Keratinocyte (primary cell): ENCODE data around the gene WLS. TPM values are rescaled to one million over a fixed set of nuclear protein-coding genes. Genes with fewer than 3 reads are reported as not detected.

Experiments
- DNase-seq: peaks from one replicate; pipeline ENCODE4 v3.0.0-alpha.2; 2011; ENCODE audit warnings: low read depth, missing footprints, low spot score
- FAIRE-seq: peaks from 2 replicates; lab custom pipeline; 2011; peaks lifted over from hg19 to GRCh38; lab: Jason Lieb, UNC
- H2AFZ ChIP-seq: 2 replicates; pipeline ENCODE4 v1.6.0; 2012; ENCODE audit warnings: low read length, control low read depth, inconsistent platforms; ENCODE audit not compliant: control insufficient read depth
- H3K27ac ChIP-seq: 2 replicates; pipeline ENCODE4 v1.5.1; 2011; ENCODE audit warnings: low read length; ENCODE audit not compliant: control insufficient read depth, insufficient read depth
- H3K27me3 ChIP-seq: 3 replicates; pipeline ENCODE4 v1.6.0; 2011; ENCODE audit warnings: low read length; ENCODE audit not compliant: control insufficient read depth, insufficient read depth; ENCODE audit errors: extremely low read depth
- H3K36me3 ChIP-seq, 2 experiments: 2 replicates in 1 of 2; 3 replicates in 1 of 2; pipeline ENCODE4 v1.5.1; 2011; ENCODE audit warnings: low read length in 2 of 2, mild to moderate bottlenecking in 1 of 2; ENCODE audit not compliant: control insufficient read depth in 2 of 2, insufficient read depth in 2 of 2; ENCODE audit errors: extremely low read depth in 1 of 2
- H3K4me1 ChIP-seq: 3 replicates; pipeline ENCODE4 v1.5.1; 2011; ENCODE audit warnings: low read length; ENCODE audit not compliant: control insufficient read depth, insufficient read depth; ENCODE audit errors: extremely low read depth
- H3K4me2 ChIP-seq: 3 replicates; pipeline ENCODE4 v1.6.0; 2011; ENCODE audit warnings: low read depth, low read length; ENCODE audit not compliant: control insufficient read depth, insufficient read depth; ENCODE audit errors: extremely low read depth
- H3K4me3 ChIP-seq, 3 experiments: fragments of 200-600 bp in 1 of 3; sonication (generic) in 1 of 3; 2 replicates in 2 of 3; 3 replicates in 1 of 3; pipeline ENCODE4 v1.5.1; 2011 to 2016; ENCODE audit warnings: low read length in 3 of 3, mild to moderate bottlenecking in 3 of 3, control low read depth in 2 of 3, inconsistent platforms in 1 of 3, low read depth in 1 of 3, mixed read lengths in 1 of 3, mixed run types in 1 of 3, moderate library complexity in 1 of 3; ENCODE audit not compliant: control insufficient read depth in 2 of 3, insufficient read depth in 2 of 3; ENCODE audit errors: extremely low read depth in 1 of 3
- H3K79me2 ChIP-seq: 2 replicates; pipeline ENCODE4 v1.6.0; 2012; ENCODE audit warnings: low read length; ENCODE audit not compliant: control insufficient read depth, insufficient read depth
- H3K9ac ChIP-seq: 3 replicates; pipeline ENCODE4 v1.6.0; 2011; ENCODE audit warnings: low read length; ENCODE audit not compliant: control insufficient read depth, insufficient read depth; ENCODE audit errors: extremely low read depth
- H3K9me1 ChIP-seq: 3 replicates; pipeline ENCODE4 v1.6.0; 2011; ENCODE audit warnings: low read length; ENCODE audit not compliant: control insufficient read depth, insufficient read depth; ENCODE audit errors: extremely low read depth
- H3K9me3 ChIP-seq: 2 replicates; pipeline ENCODE4 v1.5.1; 2012; ENCODE audit warnings: low read depth, low read length; ENCODE audit not compliant: control insufficient read depth
- H4K20me1 ChIP-seq: 3 replicates; pipeline ENCODE4 v1.6.0; 2011; ENCODE audit warnings: low read length; ENCODE audit not compliant: control insufficient read depth, insufficient read depth; ENCODE audit errors: extremely low read depth
- CTCF ChIP-seq, 3 experiments: IDR thresholded peaks in 1 of 3; conservative IDR thresholded peaks in 1 of 3; optimal IDR thresholded peaks in 1 of 3; 2 replicates in 2 of 3; 3 replicates in 1 of 3; pipeline versions ENCODE3 to v1.5.1; 2011; ENCODE audit warnings: low read length in 3 of 3, mild to moderate bottlenecking in 3 of 3, moderate library complexity in 2 of 3, control low read depth in 1 of 3, inconsistent platforms in 1 of 3; ENCODE audit not compliant: insufficient read depth in 2 of 3; ENCODE audit errors: extremely low read depth in 1 of 3
- EZH2 ChIP-seq: IDR thresholded peaks from one replicate; pipeline ENCODE4 v1.6.1; 2012; ENCODE audit warnings: inconsistent platforms, mild to moderate bottlenecking, low read length, moderate library complexity
- dilution Hi-C: fragments of 300-500 bp; cut with MboI; formaldehyde crosslinking; loops from one replicate; pipeline ENCODE4 v1.7.0; 2020; ENCODE audit warnings: low sequenced_read_pairs; ENCODE audit not compliant: extremely low pct_ligation_motif_present
- polyA plus RNA-seq, 5 experiments: library from polyadenylated mRNA; depleted of rRNA in 3 of 5; stranded (reverse) in 3 of 5; stranded (forward) in 1 of 5; unstranded in 1 of 5; fragments of >200 nt; gene quantifications; 1 replicate in 1 of 5; 2 replicates in 3 of 5; 3 replicates in 1 of 5; pipeline versions ENCODE4 v1.2.1 to v1.2.3, GENCODE V29; 2011 to 2012; ENCODE audit warnings: missing spikeins in 2 of 5, low read depth in 1 of 5, low replicate concordance in 1 of 5

The WLS gene
- polyA plus RNA-seq, 1 donor (not counting 4 experiments of a cell fraction or from before 2014, with no cell fraction given) = 92.4 TPM

GRCh38 chr1:68149907-68150306, 82.4 kb downstream of the WLS start:
- dilution Hi-C loops = loop anchor here (25.0 kb wide), 1 partner anchor 187 kb away; no protein-coding TSS in a partner anchor
- Histone ChIP-seq H3K4me2 (no peak overlapping the region), H4K20me1 (no peaks in the 10 kb centered on the region), H3K9me1 (no peaks in the 10 kb centered on the region), H3K9ac (no peak overlapping the region), H3K79me2 (no peaks in the 10 kb centered on the region), H3K27me3 (no peaks in the 10 kb centered on the region), H3K27ac (no peak overlapping the region), H2AFZ (no peak overlapping the region), H3K36me3 (peaks cover 7 to 31% of the 10 kb centered on the region in 2 experiments), H3K4me3 (no peak overlapping the region), H3K4me1 (peaks cover 8% of the 10 kb centered on the region), H3K9me3 (no peaks in the 10 kb centered on the region)
- no peak for TF ChIP-seq CTCF (optimal IDR thresholded peaks at IDR 0.05 in 1 of 3, IDR thresholded peaks at IDR 0.05 in 1 of 3, conservative IDR thresholded peaks at IDR 0.05 in 1 of 3; ENCODE audit: extremely low read depth in 1 of 3, insufficient read depth in 2 of 3, low read length in 3 of 3)
- no peak for TF ChIP-seq EZH2
- FAIRE-seq (no peak), DNase-seq (no peak)

GRCh38 chr1:68149110-68149798, 83.1 kb downstream of the WLS start:
- Histone ChIP-seq H3K36me3 (peaks cover 7 to 33% of the 10 kb centered on the region in 2 experiments), H3K9me3 (no peaks in the 10 kb centered on the region), H3K9ac (no peak overlapping the region), H4K20me1 (no peaks in the 10 kb centered on the region), H3K4me1 (peaks cover 8% of the 10 kb centered on the region), H3K9me1 (no peaks in the 10 kb centered on the region), H3K4me2 (no peak overlapping the region), H2AFZ (no peak overlapping the region), H3K79me2 (no peaks in the 10 kb centered on the region), H3K4me3 (no peak overlapping the region), H3K27ac (no peak overlapping the region), H3K27me3 (no peaks in the 10 kb centered on the region)
- FAIRE-seq = no peak
- dilution Hi-C loops = loop anchor here (25.0 kb wide), 1 partner anchor 188 kb away; no protein-coding TSS in a partner anchor
- no peak for TF ChIP-seq CTCF (optimal IDR thresholded peaks at IDR 0.05 in 1 of 3, IDR thresholded peaks at IDR 0.05 in 1 of 3, conservative IDR thresholded peaks at IDR 0.05 in 1 of 3; ENCODE audit: extremely low read depth in 1 of 3, insufficient read depth in 2 of 3, low read length in 3 of 3)
- no peak for TF ChIP-seq EZH2
- DNase-seq = no peak
